A673 (cell line): ENCODE data around the gene TFAP2D.

Source experiments
- CTCF ChIP-seq: fragments of 300-800, 200-600 bp; sonication (generic); conservative IDR thresholded peaks from 2 replicates; pipeline ENCODE4 v1.5.1; 2017; ENCODE audit warnings: low read depth, mild to moderate bottlenecking, antibody characterized with exemption, low read length, moderate library complexity, mixed read lengths
- EZH2 ChIP-seq: fragments of 200-600 bp; sonication (generic); IDR thresholded peaks from 2 replicates; pipeline ENCODE4 v1.6.1; 2017; ENCODE audit warnings: borderline replicate concordance, low read depth, mild to moderate bottlenecking, mixed read lengths, antibody characterized with exemption, low read length; ENCODE audit not compliant: poor library complexity, severe bottlenecking

DNA sequence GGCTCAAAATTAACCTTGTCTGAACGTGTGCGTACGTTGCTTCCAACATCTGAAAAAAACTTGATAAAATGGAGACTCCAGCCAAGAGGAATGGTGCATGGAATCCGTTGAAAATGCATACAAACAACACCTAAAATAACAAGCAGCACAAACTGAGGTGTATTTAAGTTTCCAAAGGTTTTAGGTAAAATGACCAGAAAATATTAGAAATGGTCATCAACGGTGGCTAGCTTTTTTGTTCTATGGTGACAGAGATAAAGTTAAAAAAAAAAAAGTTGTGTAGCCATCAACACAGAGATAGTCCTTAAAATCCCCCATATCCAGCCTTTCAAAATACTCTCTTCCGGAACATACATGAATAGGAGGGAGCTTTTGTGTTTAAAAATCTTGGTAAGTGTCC is 104.7 kb downstream of the TFAP2D start:
- TF ChIP-seq CTCF (no peak), EZH2 (no peak)
